Breast epithelium (tissue), 4 donors: Measurements from ENCODE around the gene USP15. TPM values are rescaled to one million over a fixed set of nuclear protein-coding genes. Genes with fewer than 3 reads are reported as not detected.
"Not testable (repeated sequence)": the region's sequence is repeated elsewhere in the genome, so short reads cannot be mapped to it uniquely, and the experiment has no call there.

Experiments
- DNase-seq, 2 donors: peaks; one replicate each; pipeline ENCODE4 v3.0.0-alpha.2; 2019; ENCODE audit warnings: low spot score in 2 of 2
- H3K27ac ChIP-seq, 2 donors: fragments of 200-600 bp; sonication (generic) in 1 of 2; one replicate each; pipeline ENCODE4 v1.5.1; 2016 to 2019; ENCODE audit warnings: mild to moderate bottlenecking in 1 of 2
- H3K27me3 ChIP-seq, 2 donors: fragments of 200-600 bp; sonication (generic) in 1 of 2; one replicate each; pipeline versions ENCODE4 v1.5.1 to v1.6.0; 2017 to 2019; ENCODE audit warnings: control low read depth in 1 of 2, mild to moderate bottlenecking in 1 of 2
- H3K36me3 ChIP-seq: fragments of 200-600 bp; one replicate; pipeline ENCODE4 v1.5.1; 2019
- H3K4me1 ChIP-seq, 2 donors: fragments of 200-600 bp; sonication (generic); one replicate each; pipeline ENCODE4 v1.5.1; 2016 to 2019; ENCODE audit warnings: control low read depth in 1 of 2
- H3K4me3 ChIP-seq, 3 donors: fragments of 200-600 bp; sonication (generic); 1 replicate in 2 of 3; 2 replicates in 1 of 3; pipeline ENCODE4 v1.5.1; 2016 to 2019; ENCODE audit warnings: mild to moderate bottlenecking in 3 of 3, moderate library complexity in 2 of 3
- H3K9me3 ChIP-seq, 2 donors: fragments of 200-600 bp; sonication (generic) in 1 of 2; one replicate each; pipeline ENCODE4 v1.5.1; 2016 to 2019; ENCODE audit warnings: control low read depth in 1 of 2
- CTCF ChIP-seq, 3 donors: fragments of 450-650 bp; IDR thresholded peaks; one replicate each; pipeline ENCODE4 v1.5.1; 2016 to 2017; ENCODE audit warnings: antibody characterized with exemption in 3 of 3, mild to moderate bottlenecking in 3 of 3, moderate library complexity in 3 of 3
- POLR2A ChIP-seq: fragments of 450-650 bp; IDR thresholded peaks from one replicate; pipeline ENCODE4 v1.6.1; 2016; ENCODE audit warnings: antibody characterized with exemption, mild to moderate bottlenecking, moderate library complexity
- POLR2AphosphoS5 ChIP-seq, 3 donors: sonication (generic); formaldehyde crosslinking; IDR thresholded peaks; one replicate each; pipeline ENCODE4 v1.6.1; 2017; ENCODE audit warnings: antibody characterized with exemption in 3 of 3
- intact Hi-C: fragments of 100-400 bp; cut with DNase I; formaldehyde crosslinking; loops from one replicate; pipeline ENCODE4 v1.15.1; 2023; ENCODE audit warnings: low total_unique reads
- total RNA-seq, 3 donors: library from RNA; depleted of rRNA; stranded (reverse); fragments of >200 nt; gene quantifications; one replicate each; pipeline ENCODE4 v1.1.0, GENCODE V29; 2016

USP15 gene
- total RNA-seq, 3 donors from 2014 or later: 65.9 to 234 (median 110) TPM

GRCh38 chr12:62446754-62447452, 186.7 kb downstream of the USP15 start:
- no peak for DNase-seq
- peaks cover 9 to 28% of the 10 kb centered on the region in 2 donors for H3K9me3 ChIP-seq

GRCh38 chr12:62448436-62448835, 188.2 kb downstream of the USP15 start:
- Histone ChIP-seq H3K4me1 (no peaks in the 10 kb centered on the region), H3K4me3 (no peak overlapping the region), H3K9me3 (peaks cover 9 to 15% of the 10 kb centered on the region in 2 donors), H3K27ac (no peak overlapping the region), H3K27me3 (no peaks in the 10 kb centered on the region), H3K36me3 (no peaks in the 10 kb centered on the region)
- TF ChIP-seq POLR2AphosphoS5 (IDR thresholded peaks at IDR 0.05) (no peak), POLR2A (no peak), CTCF (IDR thresholded peaks at IDR 0.05) (no peak)
- intact Hi-C loops: no loop called here
- no peak for DNase-seq

More at GRCh38 chr12:62446754-62447452, 186.7 kb downstream of the USP15 start:
- Histone ChIP-seq H3K27me3 (no peaks in the 10 kb centered on the region), H3K4me3 (no peak overlapping the region), H3K27ac (no peak overlapping the region), H3K36me3 (no peaks in the 10 kb centered on the region), H3K4me1 (no peaks in the 10 kb centered on the region)
- intact Hi-C loops: no loop called here
- TF ChIP-seq CTCF (IDR thresholded peaks at IDR 0.05): no peak
- TF ChIP-seq POLR2AphosphoS5 (IDR thresholded peaks at IDR 0.05): no peak
- TF ChIP-seq POLR2A: no peak

- H3K27ac ChIP-seq, DNase-seq, H3K27me3 ChIP-seq, H3K4me1 ChIP-seq, H3K4me3 ChIP-seq, intact Hi-C loops, H3K36me3 ChIP-seq, H3K9me3 ChIP-seq: not testable (repeated sequence)
Observed at GRCh38 chr12:62455429-62455828, 195.2 kb downstream of the USP15 start.

GRCh38 chr12:62458626-62459025, 198.4 kb downstream of the USP15 start:
- Histone ChIP-seq H3K9me3 (peaks cover 0 to 4% of the 10 kb centered on the region in 2 donors), H3K4me1 (no peaks in the 10 kb centered on the region), H3K27ac (no peak overlapping the region), H3K4me3 (no peak overlapping the region), H3K27me3 (no peaks in the 10 kb centered on the region), H3K36me3 (no peaks in the 10 kb centered on the region)
- intact Hi-C loops: no loop called here
- no peak for DNase-seq
- TF ChIP-seq POLR2A (no peak), POLR2AphosphoS5 (IDR thresholded peaks at IDR 0.05) (no peak), CTCF (IDR thresholded peaks at IDR 0.05) (no peak)

- peaks cover 0 to 4% of the 10 kb centered on the region in 2 donors for H3K9me3 ChIP-seq
- intact Hi-C loops: no loop called here
- H3K27ac ChIP-seq: no peak overlapping the region
- DNase-seq: no peak
- H3K36me3 ChIP-seq: no peaks in the 10 kb centered on the region
- no peak overlapping the region for H3K4me3 ChIP-seq
- no peaks in the 10 kb centered on the region for H3K27me3 ChIP-seq
- no peak for TF ChIP-seq POLR2AphosphoS5 (IDR thresholded peaks at IDR 0.05)
- TF ChIP-seq POLR2A: no peak
- no peaks in the 10 kb centered on the region for H3K4me1 ChIP-seq
Observed at GRCh38 chr12:62459976-62460375, 199.8 kb downstream of the USP15 start.

- H3K27ac ChIP-seq, H3K4me1 ChIP-seq, H3K27me3 ChIP-seq, H3K9me3 ChIP-seq, H3K4me3 ChIP-seq, DNase-seq, intact Hi-C loops, H3K36me3 ChIP-seq: not testable (repeated sequence)
Observed at GRCh38 chr12:62461171-62461837, 201.1 kb downstream of the USP15 start.

GRCh38 chr12:62463252-62463651, 203.0 kb downstream of the USP15 start:
- H3K4me3 ChIP-seq, H3K27me3 ChIP-seq, intact Hi-C loops, H3K27ac ChIP-seq, H3K36me3 ChIP-seq, DNase-seq, H3K4me1 ChIP-seq, H3K9me3 ChIP-seq: not testable (repeated sequence)
